AML-193 (cell line): ENCODE results near the gene SLC4A1.

ENCODE experiments used
- DNase-seq, 2 experiments: peaks; one replicate each; lab custom pipeline; 2025; lab: John Stamatoyannopoulos, UW

SLC4A1 gene

GRCh38 chr17:44220213-44221083 is 47.5 kb downstream of the SLC4A1 start:
- DNase-seq, result peak in 1 of 2 experiments; percentile 21

DNA sequence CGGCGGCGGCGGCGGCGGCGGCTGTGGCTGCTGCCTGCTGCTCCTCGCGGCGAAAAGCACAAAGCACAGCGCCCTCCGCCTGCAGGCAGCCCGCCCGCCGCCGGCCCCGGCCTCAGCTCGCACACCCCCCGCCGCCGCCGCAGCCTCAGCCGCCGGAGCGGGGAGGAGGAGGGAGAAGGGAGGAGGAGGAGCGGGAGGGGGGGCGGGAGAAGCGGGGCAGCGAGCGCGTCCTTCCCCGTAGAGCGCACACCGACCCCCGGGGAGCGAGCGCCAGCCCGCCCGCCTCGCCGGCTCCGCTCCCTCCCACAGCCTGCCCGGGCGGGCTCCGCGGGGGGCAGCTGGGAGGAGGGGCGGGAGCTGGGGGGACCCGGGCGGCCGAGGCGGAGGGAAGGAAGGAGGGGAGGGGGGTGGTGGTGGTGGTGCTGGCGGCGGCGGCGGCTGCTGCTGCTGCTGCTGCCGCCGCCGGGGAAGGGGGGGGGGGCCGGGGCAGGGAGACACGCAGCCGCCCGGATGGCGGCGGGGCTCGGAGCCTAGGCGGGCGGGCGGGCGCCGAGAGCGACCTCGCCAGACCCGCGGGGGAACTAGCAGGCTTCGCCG is 48.2 kb downstream of the SLC4A1 start, which contains the start of gene UBTF:
TSS of gene UBTF (minus strand) at position 60 of the 597 bp plus-strand sequence. CDS start 1,446 bp downstream, outside the sequence.
- DNase-seq, result peak; percentile 20 to 46

GRCh38 chr17:44219108-44219615 is 48.8 kb downstream of the SLC4A1 start:
- peak; percentile 51 to 57 for DNase-seq

- DNase-seq, result peak; percentile 77 to 81
Measured at GRCh38 chr17:44218344-44219107, 49.4 kb downstream of the SLC4A1 start.

GRCh38 chr17:44217738-44218343 is 50.1 kb downstream of the SLC4A1 start:
- no peak for DNase-seq

GRCh38 chr17:44216694-44217093 is 51.2 kb downstream of the SLC4A1 start:
- no peak for DNase-seq

- no peak for DNase-seq
Measured at GRCh38 chr17:44216173-44216572, 51.8 kb downstream of the SLC4A1 start.

- no peak for DNase-seq
Measured at GRCh38 chr17:44214896-44215295, 53.0 kb downstream of the SLC4A1 start.

- no peak for DNase-seq
Measured at GRCh38 chr17:44214230-44214494, 53.8 kb downstream of the SLC4A1 start.

DNA sequence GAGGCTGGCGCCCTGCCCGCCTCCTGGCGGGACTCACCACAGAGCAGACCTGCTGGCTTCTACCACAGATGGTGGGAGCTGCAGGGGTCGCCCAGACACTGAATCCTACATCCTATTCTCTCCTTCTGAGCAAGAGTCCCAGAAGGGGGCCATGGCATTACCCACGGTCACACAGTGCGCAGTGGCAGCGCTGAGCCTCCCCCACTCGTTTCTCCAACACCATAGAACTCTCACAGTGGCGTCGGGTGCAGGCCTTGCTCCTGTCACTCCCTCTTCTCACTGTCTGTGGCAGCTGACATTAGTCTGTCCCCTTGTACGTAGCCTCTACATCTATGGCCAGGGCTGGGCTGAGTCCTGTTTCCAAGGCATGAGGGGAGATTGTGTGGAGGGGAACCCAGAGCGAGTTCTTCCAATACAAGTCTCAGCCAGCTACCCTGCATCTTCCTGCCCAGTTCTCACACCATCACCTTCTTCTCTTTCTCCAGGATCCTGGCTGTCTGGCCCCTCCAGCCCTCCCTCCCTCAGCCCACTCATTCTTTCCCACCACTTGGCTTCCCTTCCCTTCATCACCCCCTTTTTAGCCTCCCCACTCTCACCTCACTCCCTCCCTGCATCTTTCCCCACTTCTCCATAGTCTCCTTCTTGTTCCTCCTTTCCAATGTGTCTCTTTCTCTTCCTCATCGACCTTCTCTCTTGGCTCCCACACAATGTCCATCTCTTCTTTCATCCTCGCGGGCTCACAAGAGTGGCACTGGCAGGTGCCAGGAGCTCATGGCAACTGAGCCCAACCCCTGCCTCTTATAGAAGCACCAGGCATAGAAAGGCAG is 54.3 kb downstream of the SLC4A1 start:
- DNase-seq, result no peak

DNA sequence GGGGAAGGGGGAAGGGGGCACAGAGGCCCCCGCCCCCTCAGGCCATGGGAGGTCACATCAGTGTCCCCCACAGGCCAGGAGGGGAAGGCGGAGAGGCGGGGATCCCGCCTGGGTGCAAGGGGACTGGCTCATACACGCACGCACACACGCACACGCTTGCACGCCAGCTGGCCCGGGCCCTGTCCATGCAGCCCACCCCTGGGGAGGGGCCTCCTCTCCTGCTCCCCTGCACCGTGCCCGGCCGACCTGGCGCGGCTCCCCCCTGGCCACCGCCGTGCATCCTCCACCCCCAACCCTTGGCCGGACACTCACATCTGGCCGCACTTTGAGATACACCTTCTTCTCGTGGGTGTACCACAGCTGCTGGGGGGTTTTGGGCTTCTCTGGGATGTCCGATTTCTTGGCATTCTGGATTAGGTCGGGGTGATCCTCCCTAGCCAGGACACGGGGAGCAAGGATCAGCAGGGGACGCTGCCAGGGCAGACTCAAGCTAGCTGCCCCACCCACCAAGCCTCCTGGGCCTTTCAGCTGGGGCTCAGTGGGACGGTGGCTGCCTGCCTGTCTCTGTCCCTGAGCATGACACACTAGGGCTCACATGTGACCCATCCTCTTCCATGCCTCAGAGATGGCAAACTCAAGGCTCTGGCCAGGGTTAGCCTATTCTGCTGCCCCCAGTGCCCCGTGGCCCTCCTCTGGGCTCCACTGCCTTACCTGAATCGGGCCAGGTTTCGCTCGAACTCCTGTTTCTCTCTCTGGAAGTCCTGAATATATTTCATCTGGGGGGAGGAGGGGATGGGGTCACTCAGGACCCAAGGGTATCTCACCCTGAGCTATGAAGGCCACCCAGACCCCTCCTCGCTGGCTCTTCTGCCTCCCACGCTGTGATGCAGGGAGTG is 55.2 kb downstream of the SLC4A1 start:
- DNase-seq, result no peak

DNA sequence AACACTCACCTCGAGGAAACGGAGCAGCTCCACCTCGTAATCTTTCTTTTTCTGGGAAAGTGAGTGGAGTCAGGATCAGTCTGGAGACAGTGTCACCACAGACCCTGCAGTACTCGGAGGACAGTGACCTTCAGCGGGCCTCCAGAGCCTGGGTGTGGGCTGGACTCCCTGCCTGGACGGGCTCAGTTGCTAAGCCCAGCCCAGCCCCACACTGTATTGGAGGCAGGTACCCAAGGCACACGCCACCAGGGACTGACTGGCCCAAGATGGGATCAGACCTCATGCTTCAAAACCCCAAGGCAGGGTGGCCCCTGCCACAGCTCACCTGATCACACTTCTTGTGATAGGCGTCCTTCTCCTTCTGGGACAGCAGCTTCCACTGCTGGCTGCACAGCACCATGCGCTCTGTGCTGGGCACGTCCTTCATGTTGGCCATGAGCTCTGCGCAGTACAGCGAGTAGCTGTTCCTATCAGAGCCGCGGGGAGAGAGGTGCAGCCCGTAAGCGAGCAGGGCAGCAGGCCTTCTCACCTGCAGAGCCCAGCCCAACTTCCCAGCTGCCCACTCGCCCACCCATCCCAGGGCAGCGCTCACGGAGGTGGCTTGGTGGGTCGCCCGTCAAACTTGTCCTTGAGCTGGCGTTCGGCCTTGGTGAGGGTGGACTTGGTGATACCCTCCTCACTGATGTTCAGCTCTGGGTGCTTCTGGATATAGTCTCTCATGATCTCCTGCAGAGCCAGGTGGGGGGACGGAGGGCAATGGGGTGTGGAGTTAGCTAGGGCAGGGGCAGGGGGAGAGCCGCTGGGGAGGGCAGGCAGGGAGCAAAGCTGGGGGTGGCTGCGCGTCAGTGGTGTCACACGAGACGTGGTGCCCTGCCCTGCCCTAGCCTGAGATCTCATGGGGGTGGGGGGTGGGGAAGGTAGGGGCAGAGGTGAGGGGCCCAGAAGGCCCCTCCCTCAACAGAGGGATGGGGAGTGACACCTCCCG is 56.4 kb downstream of the SLC4A1 start:
- DNase-seq, result no peak

DNA sequence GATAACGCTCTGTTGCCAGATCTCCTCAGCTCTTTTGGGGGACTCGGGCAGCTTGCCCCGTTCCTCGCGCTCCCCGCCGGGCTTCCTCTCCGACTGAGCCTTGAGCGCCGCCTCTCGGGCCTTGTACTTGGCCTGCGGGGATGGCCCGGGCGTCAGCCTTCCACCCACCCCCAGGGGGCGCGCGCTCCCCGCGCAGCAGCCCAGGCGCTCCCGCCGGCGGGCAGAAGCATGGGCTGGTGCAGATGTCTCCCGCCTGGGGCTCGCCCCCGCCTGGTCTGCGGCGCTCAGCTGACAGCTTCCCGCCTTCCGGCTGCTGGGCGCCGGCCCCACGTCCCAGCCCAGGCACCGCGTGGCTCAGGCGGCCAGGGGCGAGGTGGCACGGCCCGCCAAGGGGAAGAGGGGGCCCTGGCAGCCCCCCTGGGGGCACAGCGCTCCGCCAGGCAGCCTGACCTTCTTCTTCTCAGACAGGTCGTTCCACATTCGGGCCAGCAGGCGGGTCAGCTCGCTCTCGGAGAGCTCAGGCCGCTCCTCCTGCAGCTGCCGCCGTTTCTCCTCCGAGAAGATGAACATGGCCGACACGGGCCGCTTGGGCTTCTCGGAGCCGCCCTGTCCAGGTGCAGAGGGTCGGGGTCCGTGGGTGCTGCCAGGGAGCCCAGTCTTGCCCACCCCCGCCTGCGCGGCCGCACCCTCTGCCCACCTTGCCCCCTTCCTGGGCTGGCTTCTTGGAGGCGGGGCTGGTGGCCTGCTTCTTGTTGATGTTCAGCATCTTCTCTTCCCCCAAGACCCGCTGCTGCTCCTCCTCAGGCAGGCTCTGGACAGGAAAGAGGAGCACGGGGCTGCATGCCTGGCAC is 57.4 kb downstream of the SLC4A1 start:
- DNase-seq, result peak; percentile 94 to 95

DNA sequence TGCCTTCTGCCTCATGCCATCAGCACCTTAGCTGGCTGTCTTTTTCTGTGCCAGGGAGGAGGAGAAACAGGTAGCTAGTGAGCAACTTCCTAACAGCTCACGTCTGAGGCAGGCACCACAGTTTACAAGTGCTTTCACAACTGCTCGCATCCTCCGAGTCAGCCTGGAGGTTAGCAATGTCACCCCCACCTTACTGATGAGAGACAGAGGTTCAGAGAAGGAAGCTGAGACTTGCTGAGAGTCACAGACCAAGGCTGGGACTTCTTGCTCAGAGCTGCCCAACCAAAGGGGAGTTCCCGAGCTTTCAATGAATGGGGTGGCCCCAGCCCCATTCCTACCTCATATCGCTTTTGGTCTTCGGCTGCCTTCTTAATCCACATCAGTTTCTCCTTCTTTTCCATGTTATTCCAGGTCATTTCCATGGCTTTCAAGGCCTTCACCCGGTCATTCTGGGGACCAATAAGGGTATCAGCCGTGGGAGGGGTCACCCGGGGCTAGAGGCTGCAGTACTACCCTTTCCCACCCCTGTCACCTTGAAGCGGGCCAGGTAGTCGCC is 58.1 kb downstream of the SLC4A1 start:
- DNase-seq, result no peak

DNA sequence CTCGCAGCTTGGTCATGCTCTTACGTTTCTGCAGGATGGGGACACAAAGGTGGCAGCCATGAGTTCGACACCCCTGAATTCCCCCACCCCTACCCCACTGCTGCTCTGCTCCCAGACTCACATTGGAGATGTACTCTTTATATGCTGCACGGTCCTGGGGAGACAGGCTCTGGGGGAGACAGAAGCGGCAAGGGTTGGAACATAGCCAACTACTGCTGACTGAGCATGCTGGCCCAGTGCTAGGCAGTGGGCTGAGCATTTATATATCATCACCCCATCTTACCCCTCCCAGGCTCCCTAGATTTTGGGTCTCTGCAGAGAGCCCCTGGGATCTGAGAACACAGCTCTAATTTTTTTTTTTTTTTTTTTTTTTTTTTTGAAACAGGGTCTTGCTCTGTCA is 60.2 kb downstream of the SLC4A1 start:
- no peak for DNase-seq

DNA sequence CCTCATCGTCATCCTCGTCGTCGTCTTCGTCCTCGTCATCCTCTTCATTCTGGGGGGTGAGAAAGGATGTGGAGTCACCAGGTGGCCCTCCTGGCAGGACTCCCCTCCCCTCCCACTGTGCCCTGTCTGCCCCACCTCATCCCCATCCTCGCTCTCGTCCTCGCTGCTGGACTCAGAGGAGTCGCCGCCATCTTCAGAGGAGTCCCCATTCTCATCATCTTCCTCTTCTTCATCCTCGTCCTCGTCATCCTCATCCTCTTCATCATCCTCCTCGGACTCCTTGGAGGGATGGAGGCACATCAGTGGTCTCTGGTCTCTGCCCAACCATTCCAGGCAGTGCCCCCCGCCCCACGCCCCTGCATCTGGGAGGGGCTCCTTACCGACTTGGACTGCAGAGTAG is 60.6 kb downstream of the SLC4A1 start:
- no peak for DNase-seq

- no peak for DNase-seq
Measured at GRCh38 chr17:44206825-44207155, 61.1 kb downstream of the SLC4A1 start.
